SHP77 treated with DMSO at 0.1 percent for 48 hours (cell line): ENCODE data around the gene LACC1.

Experiments used
- DNase-seq: peaks from one replicate; lab custom pipeline; 2025; lab: John Stamatoyannopoulos, UW

Gene LACC1

GRCh38 chr13:43879755-43880181, at the start of gene LACC1:
Gene LACC1, plus strand, starts transcription at chr13:43879904. Its CDS starts 1,082 bp downstream, at chr13:43880986.
- DNase-seq: no peak

- no peak for DNase-seq
These were observed 49.2 kb upstream of the LACC1 start for GRCh38 chr13:43830497-43830881.

GRCh38 chr13:43831088-43831487, 48.6 kb upstream of the LACC1 start:
- no peak for DNase-seq

GRCh38 chr13:43835701-43836100, 44.0 kb upstream of the LACC1 start:
- no peak for DNase-seq

- DNase-seq: no peak
These were observed 40.8 kb upstream of the LACC1 start for GRCh38 chr13:43838909-43839308.

GRCh38 chr13:43846496-43847158, 33.1 kb upstream of the LACC1 start:
- DNase-seq: no peak

GRCh38 chr13:43848001-43848649, 31.6 kb upstream of the LACC1 start:
- DNase-seq: no peak

- DNase-seq: no peak
These were observed 28.8 kb upstream of the LACC1 start for GRCh38 chr13:43850873-43851272.

GRCh38 chr13:43852923-43853404, 26.7 kb upstream of the LACC1 start:
- no peak for DNase-seq

- DNase-seq: no peak
These were observed 17.8 kb upstream of the LACC1 start for GRCh38 chr13:43861863-43862262.

- no peak for DNase-seq
These were observed 14.8 kb upstream of the LACC1 start for GRCh38 chr13:43864921-43865320.

GRCh38 chr13:43865892-43866291, 13.8 kb upstream of the LACC1 start:
- no peak for DNase-seq

- no peak for DNase-seq
These were observed 7.5 kb upstream of the LACC1 start for GRCh38 chr13:43872181-43872580.

- no peak for DNase-seq
These were observed 5.1 kb upstream of the LACC1 start for GRCh38 chr13:43874504-43875092.

GRCh38 chr13:43876366-43876765, 3.3 kb upstream of the LACC1 start:
- no peak for DNase-seq

- DNase-seq: no peak
These were observed 2.4 kb upstream of the LACC1 start for GRCh38 chr13:43877326-43877725.

GRCh38 chr13:43877766-43878165, 1.9 kb upstream of the LACC1 start:
- no peak for DNase-seq

- no peak for DNase-seq
These were observed 581 bp upstream of the LACC1 start, which contains the start of gene CCDC122 for GRCh38 chr13:43878892-43879754. Gene CCDC122, minus strand, starts transcription at chr13:43879740. Its CDS starts 10,364 bp downstream, at chr13:43869376.

GRCh38 chr13:43880214-43880855, 631 bp downstream of the LACC1 start:
- DNase-seq: no peak

- no peak for DNase-seq
These were observed 1.2 kb downstream of the LACC1 start for GRCh38 chr13:43880926-43881325.

- DNase-seq: no peak
These were observed 1.9 kb downstream of the LACC1 start for GRCh38 chr13:43881580-43881979.

GRCh38 chr13:43883631-43884030, 3.9 kb downstream of the LACC1 start:
- no peak for DNase-seq
